ENCODE data around the gene STK32B.

GRCh38 chr4:5259471-5259870 is 208.2 kb downstream of the STK32B start:
- no peak for TF ChIP-seq CTCF (IDR thresholded peaks at IDR 0.05)
- TF ChIP-seq POLR2AphosphoS5 (IDR thresholded peaks at IDR 0.05; ENCODE audit: low read depth, low read length): no peak
- TF ChIP-seq TCF7L2 (IDR thresholded peaks at IDR 0.05; ENCODE audit: low read depth, low read length): no peak
- TF ChIP-seq REST (IDR thresholded peaks at IDR 0.05; ENCODE audit: insufficient read depth in 1 of 2, low read depth in 2 of 2, low read length in 1 of 2): no peak

Measured in Panc1 (cell line).